IPS-NIHi7 (cell line): Measurements from ENCODE around the gene CPTP.

Experiments used
- DNase-seq: peaks from one replicate; pipeline ENCODE4 v3.0.0; 2012; ENCODE audit warnings: mixed read lengths; ENCODE audit errors: extremely low spot score

CPTP gene

GRCh38 chr1:1334835-1335234, 10.2 kb downstream of the CPTP start:
- peak; percentile 88 for DNase-seq

GRCh38 chr1:1335283-1335682, 10.7 kb downstream of the CPTP start:
- DNase-seq, result no peak

- DNase-seq, result no peak
Measured at GRCh38 chr1:1335792-1336248, 11.2 kb downstream of the CPTP start.

- no peak for DNase-seq
Measured at GRCh38 chr1:1336446-1336845, 11.8 kb downstream of the CPTP start.

- DNase-seq, result no peak
Measured at GRCh38 chr1:1336931-1337792, 12.6 kb downstream of the CPTP start.

- DNase-seq, result peak; percentile 94
Measured at GRCh38 chr1:1337793-1338147, 13.2 kb downstream of the CPTP start.

GRCh38 chr1:1338278-1338677, 13.7 kb downstream of the CPTP start:
- DNase-seq, result no peak

GRCh38 chr1:1340185-1340584, 15.6 kb downstream of the CPTP start:
- no peak for DNase-seq

- DNase-seq, result no peak
Measured at GRCh38 chr1:1340791-1341548, 16.4 kb downstream of the CPTP start.

- no peak for DNase-seq
Measured at GRCh38 chr1:1341549-1342021, 17.0 kb downstream of the CPTP start.

GRCh38 chr1:1342061-1342562, 17.5 kb downstream of the CPTP start:
- no peak for DNase-seq

GRCh38 chr1:1342584-1343115, 18.0 kb downstream of the CPTP start:
- no peak for DNase-seq

GRCh38 chr1:1343811-1344421, 19.3 kb downstream of the CPTP start:
- DNase-seq, result no peak

- peak; percentile 59 for DNase-seq
Measured at GRCh38 chr1:1344655-1345361, 20.2 kb downstream of the CPTP start.

- DNase-seq, result no peak
Measured at GRCh38 chr1:1345384-1345783, 20.8 kb downstream of the CPTP start.

GRCh38 chr1:1345860-1346500, 21.4 kb downstream of the CPTP start:
- no peak for DNase-seq

GRCh38 chr1:1346501-1346890, 21.9 kb downstream of the CPTP start:
- no peak for DNase-seq

GRCh38 chr1:1347026-1347595, 22.5 kb downstream of the CPTP start:
- DNase-seq, result no peak

- peak; percentile 77 for DNase-seq
Measured at GRCh38 chr1:1347663-1348419, 23.2 kb downstream of the CPTP start.
